Prostate gland (tissue), 2 donors: ENCODE measurements around the gene PLIN5.

Source experiments
- CTCF ChIP-seq, 4 experiments: fragments of 200-600 bp in 2 of 4; fragments of 450-650 bp in 2 of 4; sonication (generic) in 2 of 4; IDR thresholded peaks; 1 replicate in 3 of 4; 2 replicates in 1 of 4; pipeline ENCODE4 v1.5.1; 2016 to 2019; ENCODE audit warnings: antibody characterized with exemption in 4 of 4, mild to moderate bottlenecking in 2 of 4, moderate library complexity in 2 of 4
- POLR2A ChIP-seq: fragments of 450-650 bp; IDR thresholded peaks from one replicate; pipeline ENCODE4 v1.6.1; 2016; ENCODE audit warnings: antibody characterized with exemption, mild to moderate bottlenecking
- POLR2AphosphoS5 ChIP-seq: sonication (generic); formaldehyde crosslinking; IDR thresholded peaks from one replicate; pipeline ENCODE4 v1.6.1; 2017; ENCODE audit warnings: antibody characterized with exemption

- TF ChIP-seq POLR2A, result no peak
- no peak for TF ChIP-seq CTCF (IDR thresholded peaks at IDR 0.05)
- no peak for TF ChIP-seq POLR2AphosphoS5
These were observed 4.2 kb upstream of the PLIN5 start for GRCh38 chr19:4539169-4539692.
